Endothelial cell of umbilical vein (primary cell): ENCODE results near the gene MAFB. TPM values are rescaled to one million over a fixed set of nuclear protein-coding genes. Genes with fewer than 3 reads are reported as not detected.

Experiments
- BruUV-seq: library from RNA; stranded (reverse); fragments of 400-500 nt; replicated peaks from 2 replicates; lab custom pipeline; 2021; lab: Mats Ljungman, UMichigan
- CTCF ChIA-PET: fragments of 300-600, 350-600 bp; sonication (Branson Sonifier 250); formaldehyde crosslinking; loops from one replicate; lab custom pipeline; 2021; ENCODE audit warnings: antibody characterized with exemption, inconsistent platforms; lab: Charles Lee
- POLR2A ChIA-PET: fragments of 300-600, 350-600 bp; sonication (Branson Sonifier 250); formaldehyde crosslinking; loops from one replicate; lab custom pipeline; 2021; ENCODE audit warnings: antibody characterized with exemption, inconsistent platforms; lab: Charles Lee
- DNase-seq: peaks from one replicate; pipeline ENCODE4 v3.0.0-alpha.2; 2011; ENCODE audit warnings: low read depth, low spot score
- FAIRE-seq: peaks from 2 replicates; lab custom pipeline; 2011; peaks lifted over from hg19 to GRCh38; lab: Jason Lieb, UNC
- H2AFZ ChIP-seq: 2 replicates; pipeline ENCODE4 v1.6.0; 2012; ENCODE audit warnings: low read depth, low read length, control low read depth, inconsistent platforms
- H3K27ac ChIP-seq: 2 replicates; pipeline ENCODE4 v1.5.1; 2011; ENCODE audit warnings: low read depth, mild to moderate bottlenecking, control low read depth, low read length, moderate library complexity; ENCODE audit not compliant: insufficient read depth
- H3K27me3 ChIP-seq, 2 experiments: 2 replicates each; pipeline versions ENCODE4 v1.6.0 to v1.6.1; 2011; ENCODE audit warnings: low read length in 2 of 2, mixed read lengths in 1 of 2; ENCODE audit not compliant: control insufficient read depth in 2 of 2, insufficient read depth in 2 of 2
- H3K36me3 ChIP-seq, 2 experiments: 2 replicates in 1 of 2; 3 replicates in 1 of 2; pipeline ENCODE4 v1.5.1; 2011; ENCODE audit warnings: low read length in 2 of 2, mild to moderate bottlenecking in 1 of 2, moderate library complexity in 1 of 2; ENCODE audit not compliant: control insufficient read depth in 2 of 2, insufficient read depth in 2 of 2; ENCODE audit errors: extremely low read depth in 1 of 2
- H3K4me1 ChIP-seq: 3 replicates; pipeline ENCODE4 v1.5.1; 2011; ENCODE audit warnings: mild to moderate bottlenecking, low read length; ENCODE audit not compliant: control insufficient read depth, insufficient read depth; ENCODE audit errors: extremely low read depth
- H3K4me2 ChIP-seq: 2 replicates; pipeline ENCODE4 v1.6.1; 2011; ENCODE audit warnings: low read length, control low read depth, mixed read lengths; ENCODE audit not compliant: insufficient read depth
- H3K4me3 ChIP-seq, 3 experiments: fragments of 200-600 bp in 1 of 3; sonication (generic), shearing (Covaris generic) in 1 of 3; replicated peaks in 1 of 3; 2 replicates each; pipeline ENCODE4 v1.5.1; 2011 to 2016; ENCODE audit warnings: control low read depth in 3 of 3, low read length in 3 of 3, mild to moderate bottlenecking in 2 of 3, inconsistent platforms in 1 of 3, low read depth in 1 of 3, moderate library complexity in 1 of 3; ENCODE audit not compliant: insufficient read depth in 1 of 3
- H3K79me2 ChIP-seq: 2 replicates; pipeline ENCODE4 v1.6.0; 2012; ENCODE audit warnings: low read length, inconsistent platforms; ENCODE audit not compliant: control insufficient read depth, insufficient read depth
- H3K9ac ChIP-seq: replicated peaks from 2 replicates; pipeline ENCODE3; 2011; ENCODE audit warnings: low read length, control low read depth; ENCODE audit not compliant: insufficient read depth; ENCODE audit errors: extremely low read depth
- H3K9me1 ChIP-seq: replicated peaks from 3 replicates; pipeline ENCODE4 v1.6.0; 2011; ENCODE audit warnings: mild to moderate bottlenecking, low read length; ENCODE audit not compliant: control insufficient read depth, insufficient read depth; ENCODE audit errors: extremely low read depth
- H3K9me3 ChIP-seq: replicated peaks from 2 replicates; pipeline ENCODE4 v1.5.1; 2012; ENCODE audit warnings: low read length, inconsistent platforms; ENCODE audit not compliant: control insufficient read depth, insufficient read depth
- H4K20me1 ChIP-seq: replicated peaks from 2 replicates; pipeline ENCODE3; 2011; ENCODE audit warnings: mild to moderate bottlenecking, low read length; ENCODE audit not compliant: control insufficient read depth, insufficient read depth; ENCODE audit errors: extremely low read depth
- EZH2 ChIP-seq: IDR thresholded peaks from 2 replicates; pipeline ENCODE4 v1.6.1; 2012; ENCODE audit warnings: borderline replicate concordance, low read depth, mild to moderate bottlenecking, moderate library complexity, low read length, inconsistent platforms; ENCODE audit not compliant: severe bottlenecking
- FOS ChIP-seq: IDR thresholded peaks from 2 replicates; pipeline ENCODE4 v1.6.1; 2011; ENCODE audit warnings: mild to moderate bottlenecking, low read length, moderate library complexity, borderline replicate concordance; ENCODE audit not compliant: insufficient read depth
- GATA2 ChIP-seq: IDR thresholded peaks from 2 replicates; pipeline ENCODE4 v1.7.0; 2011; ENCODE audit warnings: low read depth, mild to moderate bottlenecking, moderate library complexity, mixed read lengths, low read length; ENCODE audit not compliant: insufficient read length, insufficient read depth
- JUN ChIP-seq: IDR thresholded peaks from 2 replicates; pipeline ENCODE4 v1.6.1; 2011; ENCODE audit warnings: borderline replicate concordance, low read depth; ENCODE audit not compliant: insufficient read length, insufficient read depth
- MYC ChIP-seq: IDR thresholded peaks from one replicate; pipeline ENCODE4 v1.6.1; 2011; ENCODE audit warnings: mild to moderate bottlenecking, low read depth, low read length
- POLR2A ChIP-seq: IDR thresholded peaks from 2 replicates; pipeline ENCODE4 v1.6.1; 2012; ENCODE audit warnings: low read depth, mild to moderate bottlenecking, control low read depth, low read length
- POLR2AphosphoS5 ChIP-seq: IDR thresholded peaks from 2 replicates; pipeline ENCODE4 v1.6.1; 2012; ENCODE audit warnings: low read depth, mild to moderate bottlenecking, control low read depth, low read length, moderate library complexity; ENCODE audit not compliant: insufficient read depth
- dilution Hi-C: fragments of 300-500 bp; cut with MboI; formaldehyde crosslinking; loops from one replicate; pipeline ENCODE4 v1.15.0; 2019; ENCODE audit warnings: low sequenced_read_pairs; ENCODE audit not compliant: extremely low pct_ligation_motif_present
- intact Hi-C: fragments of 100-400 bp; cut with micrococcal nuclease; formaldehyde crosslinking; loops from one replicate; pipeline ENCODE4 v1.10.0; 2022
- polyA plus RNA-seq, 4 experiments: library from polyadenylated mRNA; depleted of rRNA in 3 of 4; stranded (reverse) in 3 of 4; unstranded in 1 of 4; fragments of >200 nt; gene quantifications; 2 replicates each; pipeline versions ENCODE4 v1.2.1 to v1.2.3, GENCODE V29; 2011 to 2012; ENCODE audit warnings: missing spikeins in 1 of 4
- total RNA-seq: library from RNA; stranded (reverse); gene quantifications from 2 replicates; pipeline ENCODE4 v1.2.3, GENCODE V29; 2021
- TF ChIP-seq, protein P1 (sequence below), 2 donors: IDR thresholded peaks; 1 replicate in 1 of 2; 2 replicates in 1 of 2; pipeline ENCODE4 v1.5.1; 2011; ENCODE audit warnings: low read length in 2 of 2, mild to moderate bottlenecking in 2 of 2, moderate library complexity in 2 of 2, control low read depth in 1 of 2, inconsistent platforms in 1 of 2, low read depth in 1 of 2; ENCODE audit not compliant: insufficient read depth in 1 of 2; ENCODE audit errors: extremely low read depth in 1 of 2
- TF ChIP-seq, protein P2 (sequence below): IDR thresholded peaks from 2 replicates; pipeline ENCODE4 v1.6.1; 2011; ENCODE audit not compliant: insufficient read depth, insufficient read length

The MAFB gene
- total and polyA plus RNA-seq, 2 donors (not counting 3 experiments of a cell fraction or from before 2014, with no cell fraction given) = 1.8 to 3.4 TPM

DNA sequence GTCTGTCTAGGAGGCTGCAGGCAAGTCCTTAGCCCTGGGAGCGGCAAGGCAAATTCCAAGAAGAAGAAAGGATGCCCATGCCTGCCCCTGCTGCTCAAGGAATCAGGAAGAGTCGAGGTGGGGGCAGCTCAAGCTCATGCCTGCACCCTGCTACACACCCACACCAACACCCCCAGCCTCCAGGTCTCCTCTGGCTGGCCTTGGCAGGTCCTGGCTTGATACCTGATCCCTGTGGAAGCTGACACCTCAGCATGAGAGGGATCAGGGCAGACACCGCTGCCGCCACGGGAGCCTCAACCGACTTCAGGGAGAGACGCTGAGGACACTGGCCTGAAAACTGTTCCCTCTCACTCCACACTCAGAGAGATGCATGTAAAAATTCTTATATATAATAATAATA is 35.5 kb upstream of the MAFB start:
- Histone ChIP-seq H3K27me3 (peaks cover 6 to 10% of the 10 kb centered on the region in 2 experiments), H3K9me1 (no peaks in the 10 kb centered on the region), H3K4me2 (no peak overlapping the region), H3K4me1 (no peaks in the 10 kb centered on the region), H3K9ac (no peak overlapping the region), H3K79me2 (no peaks in the 10 kb centered on the region), H4K20me1 (no peaks in the 10 kb centered on the region), H3K27ac (no peak overlapping the region), H3K36me3 (no peaks in the 10 kb centered on the region), H2AFZ (no peak overlapping the region), H3K4me3 (no peak overlapping the region), H3K9me3 (no peaks in the 10 kb centered on the region)
- intact Hi-C loops = no loop called here
- DNase-seq (no peak), FAIRE-seq (no peak)
- BruUV-seq = no TSS peak
- TF ChIP-seq EZH2 (no peak), MYC (no peak), POLR2A (no peak), JUN (no peak), FOS (no peak)
- CTCF ChIA-PET = no interaction called here
- POLR2A ChIA-PET = no interaction called here
- dilution Hi-C loops = no loop called here

DNA sequence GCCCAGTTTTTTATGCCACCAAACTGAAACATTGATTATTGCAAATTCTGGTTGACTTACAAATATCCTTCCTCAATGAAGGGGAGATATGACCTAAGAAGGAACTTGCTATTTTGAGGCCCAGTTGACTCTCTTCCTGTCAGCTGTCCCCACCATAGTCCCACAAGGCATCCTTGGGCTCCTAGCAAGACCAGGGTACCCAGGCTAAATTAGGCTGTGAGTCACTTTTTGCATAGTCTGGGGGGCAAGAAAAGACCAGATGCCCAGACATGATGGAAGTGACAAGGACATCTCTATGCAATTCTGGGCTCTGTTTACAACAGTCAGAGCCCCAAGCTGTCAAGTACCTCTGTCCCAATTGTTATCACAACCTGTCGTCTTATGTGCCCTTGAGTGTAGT is 31.8 kb upstream of the MAFB start:
- Histone ChIP-seq H4K20me1 (no peaks in the 10 kb centered on the region), H3K4me3 (no peak overlapping the region), H3K9ac (no peak overlapping the region), H3K4me1 (no peaks in the 10 kb centered on the region), H3K36me3 (no peaks in the 10 kb centered on the region), H3K79me2 (no peaks in the 10 kb centered on the region), H3K9me1 (no peaks in the 10 kb centered on the region), H3K9me3 (no peaks in the 10 kb centered on the region), H3K4me2 (no peak overlapping the region), H3K27me3 (peaks cover 0 to 4% of the 10 kb centered on the region in 2 experiments), H3K27ac (no peak overlapping the region), H2AFZ (no peak overlapping the region)
- BruUV-seq = no TSS peak
- dilution Hi-C loops (no loop called here), intact Hi-C loops (no loop called here)
- DNase-seq = no peak
- no peak for FAIRE-seq
- CTCF ChIA-PET = interaction anchor here (1.1 to 1.5 kb wide), 2 partner anchors 8 to 21 kb away, joined by 4 to 7 read pairs; no protein-coding TSS in a partner anchor
- POLR2A ChIA-PET = no interaction called here
- TF ChIP-seq EZH2 = no peak
- TF ChIP-seq GATA2 = no peak
- TF ChIP-seq POLR2A = no peak
- TF ChIP-seq, protein P1, sequence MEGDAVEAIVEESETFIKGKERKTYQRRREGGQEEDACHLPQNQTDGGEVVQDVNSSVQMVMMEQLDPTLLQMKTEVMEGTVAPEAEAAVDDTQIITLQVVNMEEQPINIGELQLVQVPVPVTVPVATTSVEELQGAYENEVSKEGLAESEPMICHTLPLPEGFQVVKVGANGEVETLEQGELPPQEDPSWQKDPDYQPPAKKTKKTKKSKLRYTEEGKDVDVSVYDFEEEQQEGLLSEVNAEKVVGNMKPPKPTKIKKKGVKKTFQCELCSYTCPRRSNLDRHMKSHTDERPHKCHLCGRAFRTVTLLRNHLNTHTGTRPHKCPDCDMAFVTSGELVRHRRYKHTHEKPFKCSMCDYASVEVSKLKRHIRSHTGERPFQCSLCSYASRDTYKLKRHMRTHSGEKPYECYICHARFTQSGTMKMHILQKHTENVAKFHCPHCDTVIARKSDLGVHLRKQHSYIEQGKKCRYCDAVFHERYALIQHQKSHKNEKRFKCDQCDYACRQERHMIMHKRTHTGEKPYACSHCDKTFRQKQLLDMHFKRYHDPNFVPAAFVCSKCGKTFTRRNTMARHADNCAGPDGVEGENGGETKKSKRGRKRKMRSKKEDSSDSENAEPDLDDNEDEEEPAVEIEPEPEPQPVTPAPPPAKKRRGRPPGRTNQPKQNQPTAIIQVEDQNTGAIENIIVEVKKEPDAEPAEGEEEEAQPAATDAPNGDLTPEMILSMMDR (IDR thresholded peaks at IDR 0.05; ENCODE audit: extremely low read depth in 1 of 2, insufficient read depth in 1 of 2, low read depth in 1 of 2, low read length in 2 of 2) = no peak
- TF ChIP-seq POLR2AphosphoS5 = no peak
- no peak for TF ChIP-seq JUN
- TF ChIP-seq FOS = no peak
- TF ChIP-seq, protein P2, sequence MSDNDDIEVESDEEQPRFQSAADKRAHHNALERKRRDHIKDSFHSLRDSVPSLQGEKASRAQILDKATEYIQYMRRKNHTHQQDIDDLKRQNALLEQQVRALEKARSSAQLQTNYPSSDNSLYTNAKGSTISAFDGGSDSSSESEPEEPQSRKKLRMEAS = no peak
- TF ChIP-seq MYC = no peak
